Measurements from ENCODE around the gene DOK7.

The DOK7 gene

DNA sequence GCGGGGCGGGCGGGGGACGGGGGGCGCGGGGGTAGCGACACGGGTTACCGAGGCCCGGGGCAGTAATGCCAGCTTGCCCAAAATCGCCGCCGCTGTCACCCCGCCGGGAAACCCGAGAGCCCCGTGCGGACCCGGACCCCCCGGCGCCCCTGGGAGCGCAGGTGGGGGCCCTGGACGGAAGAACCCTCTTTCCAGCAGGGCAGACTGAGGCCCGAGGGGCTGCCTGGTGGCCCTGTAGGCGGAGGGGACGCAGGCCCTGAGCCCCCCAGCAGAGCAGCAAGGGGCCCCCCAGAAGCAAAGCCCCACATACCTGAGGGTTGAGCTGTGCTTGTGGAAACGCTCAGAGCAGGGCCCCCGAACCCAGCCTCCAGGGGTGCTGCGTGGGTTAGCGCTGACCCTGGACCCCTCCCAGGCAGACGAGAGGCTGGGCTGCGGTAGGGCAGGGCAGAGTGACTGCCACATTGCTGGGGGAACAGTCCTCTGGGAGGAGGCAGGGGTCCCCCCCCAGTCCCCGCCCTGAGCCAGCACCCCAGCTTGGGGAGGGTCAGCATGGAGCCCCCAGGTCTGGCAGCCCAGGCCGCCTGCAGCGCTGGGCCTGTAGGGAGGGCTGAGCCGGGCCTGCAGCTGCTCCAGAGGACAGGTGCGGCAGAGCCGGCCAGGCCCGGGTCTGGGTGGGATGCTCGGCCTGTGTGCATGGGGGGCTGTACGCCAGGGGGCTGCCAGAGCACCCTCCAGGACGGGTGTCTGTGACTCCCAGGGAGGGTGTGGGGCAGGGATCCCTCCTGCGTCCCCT is 646 bp downstream of the DOK7 start:
- no peak for DNase-seq

DNA sequence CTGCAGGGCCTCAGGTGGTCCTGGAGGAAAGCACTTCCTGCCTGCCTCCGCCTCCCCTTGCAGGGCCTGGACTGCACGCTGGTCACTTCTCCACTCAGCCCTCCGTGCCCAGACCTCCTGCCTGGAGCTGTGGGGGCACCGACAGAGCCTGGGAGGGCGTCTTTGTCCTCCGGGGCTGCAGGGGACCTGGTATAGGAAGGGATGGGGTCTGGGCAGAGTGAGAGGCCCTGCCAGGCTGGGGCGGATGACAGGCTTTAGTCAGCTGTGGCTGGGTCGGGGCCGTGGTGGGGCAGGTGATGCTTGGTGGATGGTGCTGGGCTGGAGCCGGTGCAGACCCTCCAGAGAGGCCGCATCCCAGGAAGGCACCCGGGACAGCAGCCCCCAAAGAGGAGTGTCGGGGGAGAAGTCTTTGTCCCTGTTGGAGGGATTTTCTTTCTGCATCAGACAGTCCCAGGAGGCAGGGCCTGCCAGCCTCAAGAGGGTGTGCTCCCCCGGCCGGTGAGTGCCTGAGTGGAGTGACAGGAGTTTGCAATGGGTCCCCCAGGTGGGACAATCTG is 1.3 kb downstream of the DOK7 start:
- DNase-seq, result no peak

DNA sequence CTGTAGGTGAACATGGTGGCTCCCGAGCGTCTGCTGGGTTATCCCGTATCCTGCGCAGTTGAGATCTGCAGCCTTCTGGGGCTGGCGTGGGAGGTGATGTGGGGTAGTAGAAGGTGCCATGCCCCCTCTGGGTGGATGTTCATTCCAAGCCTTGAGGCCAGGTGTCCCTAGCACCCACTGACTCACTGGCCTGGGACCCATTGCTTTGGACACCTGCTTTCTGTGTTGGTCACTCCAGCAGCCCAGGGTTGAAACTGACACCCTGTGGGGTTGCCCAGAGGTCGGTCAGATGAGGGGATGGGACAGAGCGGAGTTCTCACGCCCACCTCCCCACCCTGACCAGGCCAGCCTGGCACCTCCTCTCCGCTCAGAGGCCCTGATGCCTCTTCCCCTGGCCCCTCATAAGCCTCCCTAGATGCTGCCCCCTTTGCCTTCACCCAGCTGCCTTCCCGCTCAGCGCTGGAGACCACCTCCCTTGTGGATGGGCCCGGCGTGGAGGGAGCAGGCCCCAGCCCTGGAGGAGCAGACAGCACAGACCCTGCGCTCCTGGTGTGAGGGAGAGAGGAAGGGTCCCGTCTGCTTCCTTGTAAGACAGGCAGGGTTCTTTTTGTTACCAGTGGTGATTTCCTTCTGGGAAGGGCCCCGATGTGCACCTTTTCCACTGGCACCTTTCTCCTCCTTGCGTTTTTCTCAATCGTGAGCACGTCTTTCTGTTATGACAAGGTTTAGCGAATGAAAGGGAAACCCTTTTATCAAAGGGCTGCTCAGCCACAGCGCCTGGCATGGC is 2.0 kb downstream of the DOK7 start:
- no peak for DNase-seq

DNA sequence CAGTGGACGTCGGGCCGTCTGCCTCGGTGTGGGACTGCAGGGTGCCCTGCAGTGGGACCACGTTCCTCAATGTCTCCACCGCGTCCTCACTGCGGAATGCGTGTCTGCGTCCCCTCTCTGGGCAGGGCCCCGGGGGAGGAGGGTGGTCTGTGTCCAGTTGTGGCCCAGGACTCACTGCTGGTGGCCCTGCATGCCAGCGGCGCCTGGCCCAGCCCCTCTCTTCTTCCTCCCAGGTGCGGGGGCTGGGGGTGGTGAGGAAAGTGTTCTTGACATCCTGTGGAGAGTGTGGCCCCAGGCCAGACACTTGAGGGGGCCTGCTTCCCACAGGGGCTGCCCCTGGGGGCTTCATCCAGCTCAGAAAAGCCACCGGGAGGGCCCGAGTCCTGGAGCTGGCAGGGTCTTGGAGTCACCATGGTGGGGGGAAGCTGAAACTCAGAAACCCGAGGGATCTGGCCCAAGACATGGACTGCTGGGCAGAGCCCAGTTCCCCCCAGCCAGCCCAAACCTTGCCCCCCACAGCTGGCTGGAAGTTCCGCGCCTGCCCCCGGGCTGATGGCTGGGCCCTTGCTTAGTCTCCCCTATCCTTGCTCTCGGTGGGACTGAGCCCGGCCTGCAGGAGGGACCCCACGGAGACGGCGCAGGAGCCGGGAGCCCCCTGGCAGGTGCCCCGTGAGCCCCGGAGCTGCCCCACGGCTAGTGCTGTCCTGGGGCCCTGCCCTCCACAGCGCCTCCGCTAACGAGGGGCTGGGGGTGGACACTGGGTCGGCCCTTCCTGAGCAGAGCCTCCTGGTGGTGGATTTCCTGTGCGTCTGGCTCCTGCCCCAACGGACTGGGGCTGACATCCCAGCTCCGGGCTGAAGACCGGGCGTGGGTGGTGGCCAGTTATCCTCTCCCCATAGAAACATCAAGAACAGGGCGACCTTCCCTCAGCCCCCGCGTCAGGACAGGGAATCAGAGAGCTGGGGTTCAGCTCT is 2.9 kb downstream of the DOK7 start:
- no peak for DNase-seq

DNA sequence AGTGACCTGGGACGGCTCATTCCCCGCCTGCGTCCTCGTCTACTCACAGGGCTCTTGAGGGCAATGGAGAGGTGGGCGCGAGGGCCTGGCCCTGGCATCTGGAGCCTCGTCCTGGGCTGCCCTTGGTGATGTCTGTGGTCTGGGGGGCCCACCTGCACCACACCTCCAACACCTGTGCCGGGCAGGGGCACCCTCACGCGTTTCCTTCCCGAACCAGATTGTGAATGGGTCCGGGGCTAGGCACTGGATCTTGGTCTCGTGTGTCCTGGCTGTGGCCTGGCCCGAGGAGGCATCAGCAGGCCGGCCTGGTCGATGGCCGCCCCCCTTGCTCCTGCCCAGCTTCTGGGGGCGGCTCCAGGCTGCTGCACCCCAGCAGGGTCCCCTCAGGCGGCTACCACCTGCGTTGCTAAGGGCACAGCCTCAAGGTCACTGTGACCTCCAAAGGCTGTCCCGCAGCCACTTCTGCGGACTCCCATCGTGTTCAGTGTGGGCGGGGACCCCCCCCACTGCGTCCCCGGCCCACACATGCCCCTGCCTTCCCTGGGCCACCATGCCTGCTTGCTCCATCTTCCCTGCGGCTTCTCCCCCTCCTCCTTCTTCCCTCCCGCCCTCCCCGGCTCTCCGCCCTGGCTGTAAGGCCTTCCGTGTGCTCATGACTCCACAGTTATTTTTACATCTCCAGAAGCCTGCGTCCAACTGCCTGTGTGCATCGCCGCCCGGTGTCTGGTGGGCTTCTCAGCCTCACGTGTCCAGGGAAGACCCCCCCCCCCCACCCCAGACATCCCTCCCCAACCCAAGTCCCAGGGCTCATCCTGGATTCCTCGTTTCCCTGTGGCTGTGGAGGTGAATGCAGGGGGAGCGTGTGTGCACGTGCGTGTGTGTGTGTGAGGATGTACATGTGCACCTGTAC is 3.8 kb downstream of the DOK7 start:
- DNase-seq, result no peak

DNA sequence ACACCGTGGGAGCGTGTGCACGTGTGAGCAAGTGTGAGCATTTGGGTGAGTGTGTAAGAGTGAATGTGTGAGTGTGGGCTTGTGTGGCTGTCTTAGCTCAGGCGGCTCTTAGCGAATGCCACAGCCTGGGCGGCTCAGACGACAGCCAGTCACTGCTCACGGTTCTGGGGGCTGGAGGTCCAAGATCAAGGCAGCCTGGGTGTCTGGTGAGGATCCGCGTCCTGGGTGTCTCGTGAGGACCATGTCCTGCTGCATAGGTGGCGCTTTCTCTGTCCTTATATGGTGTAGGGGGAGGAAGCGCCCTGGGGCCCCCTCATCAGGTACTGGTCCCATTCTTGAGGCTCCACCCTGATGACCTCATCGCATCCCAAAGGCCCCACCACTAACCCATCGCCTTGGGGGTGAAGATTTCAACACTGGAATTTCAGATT is 4.5 kb downstream of the DOK7 start:
- no peak for DNase-seq

DNA sequence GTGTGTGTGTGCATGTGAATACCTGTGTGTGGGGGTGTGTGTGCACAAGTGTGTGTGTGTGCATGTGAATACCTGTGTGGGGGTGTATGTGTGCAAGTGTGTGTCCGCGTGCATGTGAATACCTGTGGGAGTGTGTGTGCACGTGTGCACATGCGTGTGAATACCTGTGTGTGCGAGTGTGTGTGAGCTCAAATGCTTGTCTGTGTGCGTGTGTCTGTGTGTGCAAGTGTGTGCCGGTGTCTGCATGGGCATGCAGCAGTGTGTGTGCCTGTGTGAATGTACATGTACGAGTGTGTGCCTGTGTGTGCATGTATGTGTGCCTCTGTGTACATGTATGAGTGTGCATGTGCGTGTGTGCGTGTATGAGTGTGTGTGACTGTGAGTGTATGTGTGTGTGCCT is 5.0 kb downstream of the DOK7 start:
- no peak for DNase-seq

DNA sequence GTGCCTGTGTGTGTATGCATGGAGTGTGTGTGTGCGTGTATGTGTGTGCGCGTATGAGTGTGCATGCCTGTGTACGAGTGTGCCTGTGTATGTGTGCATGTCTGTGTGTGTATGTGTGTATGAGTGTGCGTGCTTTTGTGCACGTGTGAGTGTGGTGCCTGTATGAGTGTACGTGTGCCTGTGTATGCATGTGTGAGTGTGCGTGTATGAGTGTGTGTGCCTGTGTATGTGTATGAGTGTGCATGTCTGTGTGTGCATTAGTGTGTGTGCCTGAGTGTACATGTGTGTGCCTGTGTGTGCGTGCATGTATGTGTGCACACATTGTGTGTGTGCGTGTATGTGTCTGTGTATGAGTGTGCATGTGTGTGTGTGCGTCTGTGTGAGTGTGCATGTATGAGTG is 5.7 kb downstream of the DOK7 start:
- no peak for DNase-seq

DNA sequence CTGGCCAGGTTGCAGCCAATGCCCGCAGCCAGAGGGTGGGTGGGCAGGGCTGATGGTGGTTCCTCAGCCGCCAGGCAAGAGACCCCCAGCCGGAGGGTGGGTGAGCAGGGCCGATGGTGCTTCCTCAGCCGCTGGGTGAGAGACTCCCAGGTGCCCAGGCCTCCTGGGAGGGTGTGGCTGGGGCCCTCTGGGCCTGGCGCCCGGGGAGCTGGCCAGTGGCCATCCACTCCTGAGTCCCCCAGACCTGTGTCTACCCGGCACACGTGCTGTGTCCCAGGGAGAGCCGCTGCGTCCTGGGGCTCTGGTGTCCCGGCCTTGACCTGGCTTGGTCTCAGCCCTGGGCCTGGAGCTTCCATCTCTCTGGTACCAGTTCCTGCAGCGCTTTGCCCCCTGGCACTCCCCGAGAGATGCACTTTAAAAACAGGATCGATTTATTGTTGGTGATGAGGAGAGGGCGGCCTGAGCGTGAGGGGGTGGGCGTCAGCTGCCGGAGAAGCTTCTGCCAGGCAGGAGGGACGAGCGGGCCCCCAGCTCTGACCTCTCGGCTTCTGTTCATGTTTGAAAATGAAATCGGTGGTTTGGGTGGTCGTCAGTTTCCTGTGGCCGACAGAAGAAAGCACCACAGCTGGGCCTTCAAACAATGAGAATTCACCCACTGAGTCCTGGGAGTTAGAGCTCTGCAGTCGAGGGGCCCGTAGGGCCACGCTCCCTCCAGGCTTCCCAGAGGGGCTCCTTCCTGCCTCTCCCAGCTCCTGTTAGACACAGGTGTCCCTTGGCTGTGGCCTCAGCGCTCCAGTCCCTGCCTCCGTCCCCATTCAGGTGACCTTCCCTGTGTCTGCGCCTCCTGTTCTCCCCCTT is 6.5 kb downstream of the DOK7 start:
- no peak for DNase-seq

DNA sequence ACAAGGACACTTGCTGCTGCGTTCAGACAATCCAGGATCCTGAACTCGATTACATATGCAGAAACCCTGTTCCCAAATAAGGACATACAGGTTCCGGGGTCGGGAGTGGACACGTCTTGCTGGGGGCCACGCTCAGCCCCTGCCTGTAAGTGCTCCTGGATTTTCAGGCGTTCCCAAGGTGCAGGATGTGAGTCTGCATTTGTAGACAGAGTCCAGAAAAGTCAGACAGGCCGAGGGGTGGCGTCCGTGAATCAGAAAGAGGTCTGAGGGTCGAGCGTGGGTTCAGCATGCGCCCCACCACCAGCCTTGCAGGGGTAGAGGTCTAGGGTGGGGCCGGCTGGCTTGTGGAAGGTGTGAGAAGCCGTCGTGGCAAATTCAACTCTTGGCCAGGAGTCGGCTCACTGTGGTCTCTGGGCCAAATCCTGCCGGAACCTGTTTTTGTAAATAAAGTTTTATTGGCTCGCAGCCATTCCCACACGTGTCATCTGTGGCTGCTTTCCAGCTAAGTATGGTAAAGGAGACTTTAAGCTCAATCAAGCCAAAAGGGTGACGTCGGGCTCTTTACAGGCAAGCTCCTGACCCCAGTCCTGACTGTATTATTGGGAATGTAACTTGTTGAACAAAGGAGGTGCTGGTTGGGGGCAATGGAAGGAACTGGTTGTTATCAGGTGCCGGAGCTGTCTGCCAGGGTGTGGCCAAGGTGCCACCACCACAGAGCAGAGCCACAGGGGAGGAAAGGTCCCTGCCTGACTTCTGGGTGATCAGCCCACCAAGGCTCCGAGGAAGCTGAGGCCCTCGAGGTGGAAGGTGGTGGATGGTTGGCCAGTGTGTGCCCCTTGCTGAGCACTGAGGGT is 7.4 kb downstream of the DOK7 start:
- no peak for DNase-seq

DNA sequence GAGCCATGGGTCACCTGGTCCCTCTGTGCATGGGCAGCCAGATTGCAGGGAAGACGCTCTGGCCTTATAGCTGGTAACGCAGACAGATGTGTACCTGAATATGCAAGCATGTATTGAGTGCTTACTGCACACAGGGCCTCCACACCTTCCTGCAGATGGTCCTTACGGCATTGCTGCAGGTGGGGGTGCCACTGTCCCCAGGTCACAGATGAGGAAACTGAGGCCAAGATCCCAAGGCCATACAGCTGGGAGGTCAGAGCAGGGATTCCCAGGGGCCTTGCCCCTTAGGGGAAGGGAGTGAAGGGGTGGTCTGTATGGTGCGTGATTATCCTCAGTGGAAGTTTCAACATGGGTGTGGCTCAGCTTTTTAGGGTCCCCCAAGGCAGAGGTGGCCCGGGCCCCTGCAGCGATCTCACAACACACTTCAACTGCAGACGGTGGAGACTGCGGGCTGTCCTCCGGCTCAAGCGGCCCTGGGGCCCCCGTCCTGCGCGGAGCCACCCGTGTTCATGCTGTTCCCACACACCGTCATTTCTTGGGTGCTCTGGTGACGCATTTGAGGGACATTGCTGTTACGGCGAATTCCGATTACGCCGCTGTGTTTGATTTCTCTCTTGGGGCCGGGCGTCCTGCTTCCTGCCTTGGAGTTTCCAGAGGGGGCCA is 8.1 kb downstream of the DOK7 start:
- no peak for DNase-seq

DNA sequence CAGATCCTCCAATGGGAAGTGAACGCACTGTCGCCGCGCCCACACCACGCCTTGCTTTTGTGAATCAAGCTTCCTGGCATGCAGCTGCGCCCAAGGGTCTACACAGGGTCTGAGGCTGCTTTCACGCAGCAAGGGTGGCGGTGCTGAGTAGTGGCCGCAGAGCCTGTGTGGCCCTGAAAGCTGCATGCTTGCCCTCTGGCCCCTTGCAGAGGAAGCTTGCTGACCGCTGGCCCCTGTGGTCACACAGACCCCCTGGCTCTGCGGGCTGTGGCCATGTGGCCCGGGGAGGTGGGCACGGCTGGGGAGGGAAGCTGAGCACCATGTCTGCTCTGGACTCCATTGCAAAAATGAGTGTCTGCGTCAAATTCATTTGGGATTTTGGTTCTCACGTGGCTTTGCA is 8.8 kb downstream of the DOK7 start:
- DNase-seq, result no peak

DNA sequence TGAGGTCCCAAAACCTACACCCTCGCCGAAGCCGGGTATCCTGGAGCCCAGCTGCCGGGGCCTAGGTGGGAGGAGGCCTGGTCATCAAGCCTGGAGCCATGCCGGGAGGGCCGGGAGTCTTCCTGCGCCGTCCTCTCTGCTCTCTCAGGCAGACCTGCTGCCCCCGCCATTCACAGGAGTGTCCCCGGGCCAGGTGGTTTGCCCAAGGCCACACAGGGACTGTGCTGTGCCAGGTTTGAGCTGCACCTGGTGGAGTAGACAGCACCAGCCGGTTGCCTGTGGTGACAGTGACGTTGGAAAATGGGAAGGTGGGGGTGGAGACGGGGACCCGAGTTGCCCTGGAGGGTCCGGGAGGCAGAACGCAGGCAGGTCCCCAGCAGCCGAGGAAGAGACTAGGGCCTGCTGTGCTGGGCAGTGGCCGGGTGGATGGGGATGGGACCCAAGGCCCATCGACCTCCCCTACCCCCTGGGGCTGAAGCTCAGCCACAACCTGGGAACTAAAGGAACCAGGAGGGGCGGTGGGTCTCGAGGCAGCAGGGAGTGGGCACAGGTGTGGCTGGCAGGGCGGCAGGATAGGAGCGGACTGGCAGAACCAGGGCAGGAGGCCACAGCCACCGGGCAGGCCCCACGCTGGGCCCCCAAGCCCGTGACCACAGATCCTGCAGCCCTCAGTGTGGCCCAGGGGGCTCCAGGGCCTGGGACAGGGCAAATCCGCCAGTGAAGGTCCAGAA is 9.5 kb downstream of the DOK7 start:
- DNase-seq, result peak in 2 of 3 experiments; percentile 72 to 82

DNA sequence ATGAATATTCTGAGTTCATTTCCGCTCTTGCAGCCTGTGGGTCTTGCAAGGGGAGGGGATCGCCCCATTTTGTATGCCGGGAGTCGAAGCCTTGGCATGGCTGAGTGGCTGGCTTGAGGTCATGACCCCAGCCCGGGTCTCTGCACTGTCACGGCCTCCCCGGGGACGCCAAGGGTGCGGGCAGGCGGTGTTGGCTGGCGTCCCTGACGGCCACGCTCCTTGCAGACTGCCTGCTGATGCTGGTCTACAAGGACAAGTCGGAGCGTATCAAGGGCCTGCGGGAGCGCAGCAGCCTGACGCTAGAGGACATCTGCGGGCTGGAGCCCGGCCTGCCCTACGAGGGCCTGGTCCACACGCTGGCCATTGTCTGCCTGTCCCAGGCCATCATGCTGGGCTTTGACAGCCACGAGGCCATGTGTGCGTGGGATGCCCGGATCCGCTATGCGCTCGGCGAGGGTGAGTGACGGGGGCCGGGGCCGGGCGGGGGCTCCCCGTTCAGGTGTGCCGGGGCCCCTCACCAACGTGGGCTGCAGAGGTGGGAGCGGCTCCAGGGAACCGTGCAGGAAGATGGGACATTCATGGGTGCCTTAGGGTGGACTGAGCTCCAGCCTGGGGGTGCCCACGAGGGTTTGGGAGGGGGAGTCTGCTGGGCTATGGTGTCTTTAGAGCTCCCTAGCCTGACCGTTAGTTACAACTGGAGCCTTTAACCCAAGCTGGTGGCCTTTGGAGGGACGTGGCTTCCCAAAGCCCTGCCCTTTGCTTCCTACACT is 10.3 kb downstream of the DOK7 start:
- no peak for DNase-seq

DNA sequence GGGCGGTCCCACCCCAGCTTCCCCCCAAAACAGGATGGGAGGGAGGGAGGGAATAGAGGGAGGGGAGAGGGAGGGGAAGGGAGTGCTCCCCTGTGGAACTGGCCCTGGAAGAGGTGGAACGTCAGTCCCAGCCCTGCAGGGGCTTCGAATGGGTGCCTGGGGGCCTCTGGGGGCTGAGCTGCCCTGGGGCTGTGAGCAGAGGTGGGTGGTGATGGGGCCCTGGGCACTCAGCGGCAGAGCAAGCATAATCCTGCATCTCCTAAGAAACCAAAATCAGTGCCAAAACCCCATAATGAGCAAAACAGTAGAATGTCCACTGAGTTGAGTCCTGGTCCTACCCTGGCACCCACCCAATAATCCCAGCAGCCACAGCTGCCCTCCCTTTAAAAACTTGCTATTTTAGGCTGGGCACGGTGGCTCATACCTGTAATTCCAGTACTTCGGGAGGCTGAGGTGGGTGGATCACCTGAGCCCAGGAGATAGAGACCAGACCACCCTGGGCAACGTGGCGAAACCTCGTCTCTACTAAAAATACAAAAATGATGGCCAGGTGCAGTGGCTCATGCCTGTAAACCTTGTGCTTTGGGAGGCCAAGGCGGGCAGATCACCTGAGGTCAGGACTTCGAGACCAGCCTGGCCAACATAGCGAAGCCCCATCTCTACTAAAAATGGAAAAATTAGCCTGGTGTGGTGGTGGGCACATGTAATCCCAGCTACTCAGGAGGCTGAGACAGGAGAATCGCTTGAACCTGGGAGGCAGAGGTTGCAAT is 11.1 kb downstream of the DOK7 start:
- DNase-seq, result no peak

DNA sequence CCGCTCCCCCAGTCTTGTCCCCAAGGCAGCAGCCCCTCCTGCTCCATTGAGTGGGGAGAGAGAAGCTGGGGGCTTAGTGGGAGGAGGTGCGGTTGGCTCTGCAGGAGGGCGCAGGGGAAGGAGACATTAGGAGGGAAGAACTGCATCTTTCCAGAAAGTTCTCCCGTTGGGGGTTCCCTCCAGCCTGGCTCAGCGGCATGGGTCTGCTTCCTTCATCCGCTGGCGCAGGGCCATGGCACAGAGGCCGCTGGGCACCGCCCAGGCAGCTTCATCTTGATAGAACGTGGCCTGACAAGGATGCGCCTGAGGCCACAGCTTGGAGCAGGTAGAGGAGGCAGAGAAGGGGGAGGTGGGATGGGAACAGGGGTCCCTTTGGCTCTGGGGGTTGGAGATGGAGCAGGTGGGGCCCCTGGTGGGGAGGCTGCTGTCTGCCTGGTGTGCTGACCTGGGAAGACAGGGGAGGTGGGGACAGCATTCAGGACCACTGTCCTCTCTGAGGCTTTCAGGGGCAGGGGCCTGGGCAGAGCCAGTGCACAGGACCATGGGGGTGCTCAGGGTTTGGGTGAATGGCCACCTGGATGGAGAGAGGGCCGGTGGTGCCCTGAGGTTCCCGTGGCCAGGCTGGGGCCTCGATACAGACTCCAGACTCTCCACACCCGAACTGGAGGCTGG is 12.1 kb downstream of the DOK7 start:
- no peak for DNase-seq

Data from NCI-H1417 (cell line).